Heart right ventricle (tissue), 16 donors: Measurements from ENCODE around the gene SH3TC2. TPM values are rescaled to one million over a fixed set of nuclear protein-coding genes. Genes with fewer than 3 reads are reported as not detected.

Source experiments
- ATAC-seq, 8 donors: fragments of 200-7000 bp; cut with Tn5 transposase; one replicate each; pipeline ENCODE4 v1.9.1; 2020; ENCODE audit warnings: mild to moderate bottlenecking in 8 of 8, moderate library complexity in 8 of 8, moderate number of reproducible peaks in 1 of 8
- DNase-seq, 2 donors: peaks; one replicate each; pipeline ENCODE4 v3.0.0-alpha.2; 2020
- H3K27ac ChIP-seq, 10 donors: fragments of 200-600 bp; sonication (generic) in 2 of 10; one replicate each; pipeline versions ENCODE4 v1.5.0 to v1.8.0; 2020 to 2022; ENCODE audit warnings: mild to moderate bottlenecking in 3 of 10
- H3K27me3 ChIP-seq, 7 donors: fragments of 200-600 bp; one replicate each; pipeline ENCODE4 v1.8.0; 2021 to 2022; ENCODE audit warnings: mild to moderate bottlenecking in 2 of 7
- H3K36me3 ChIP-seq, 9 donors: fragments of 200-600 bp; sonication (generic) in 1 of 9; one replicate each; pipeline versions ENCODE4 v1.5.0 to v1.8.0; 2020 to 2022; ENCODE audit warnings: mild to moderate bottlenecking in 2 of 9
- H3K4me1 ChIP-seq, 9 donors: fragments of 200-600 bp; sonication (generic) in 1 of 9; one replicate each; pipeline versions ENCODE4 v1.5.0 to v1.8.0; 2020 to 2022; ENCODE audit warnings: mild to moderate bottlenecking in 4 of 9
- H3K4me3 ChIP-seq, 10 donors: fragments of 200-600 bp; sonication (generic) in 2 of 10; one replicate each; pipeline versions ENCODE4 v1.5.0 to v1.8.0; 2020 to 2022; ENCODE audit warnings: mild to moderate bottlenecking in 7 of 10, moderate library complexity in 2 of 10
- H3K9me3 ChIP-seq, 11 donors: fragments of 200-600 bp in 10 of 11; sonication (generic) in 2 of 11; one replicate each; pipeline versions ENCODE4 v1.5.0 to v1.8.0; 2013 to 2022; ENCODE audit warnings: mild to moderate bottlenecking in 2 of 11, control low read depth in 1 of 11, moderate library complexity in 1 of 11
- CTCF ChIP-seq, 9 donors: fragments of 200-600 bp; sonication (generic) in 2 of 9; IDR thresholded peaks; one replicate each; pipeline versions ENCODE4 v1.5.0 to v1.8.0; 2021 to 2022; ENCODE audit warnings: antibody characterized with exemption in 9 of 9, mild to moderate bottlenecking in 5 of 9, moderate library complexity in 1 of 9
- WGBS, 2 donors: extraction: QIAGEN DNeasy Blood & Tissue Kit; methylation state at CpG; one replicate each; pipeline ENCODE4 v1.1.7; 2013; ENCODE audit warnings: inconsistent platforms in 1 of 2; 5-methylcytosine and 5-hydroxymethylcytosine counted together
- intact Hi-C, 10 donors: fragments of 100-400 bp; cut with DNase I; formaldehyde crosslinking; loops; one replicate each; pipeline versions ENCODE4 v1.11.1 to v1.14.2; 2022
- polyA plus RNA-seq, 2 donors: library from polyadenylated mRNA; stranded (reverse); fragments of 200-250 nt; gene quantifications; one replicate each; pipeline ENCODE4 v1.2.3, GENCODE V29; 2013
- total RNA-seq, 10 donors: library from RNA; stranded (reverse); fragmentation: NEBNext Ultra II Directional in 3 of 10; extraction: Animal tissue kit (Norgen Biotek cat#: 25700) in 3 of 10; gene quantifications; one replicate each; pipeline versions ENCODE4 v1.2.1 to v1.2.4, GENCODE V29; 2021 to 2023
- donor health status: Arrhythmogenic right ventricular cardiomyopathy.
- donor health status: ischemic (EF 13 %, LVEDD 7.1; RV severe dilation, severe dysfunction).
- donor health status: healthy with polysubstance abuse.
- donor health status: DM: no; HTN: yes; CAD: no.
- donor health status: DM: no; HTN: no; CAD: no.
- donor health status: ischemic (EF 25% LVEDD 6.9; RV normal size, moderate dysfunction).
- donor health status: ischemic (EF 25% LVEDD 5.7; RV mildly dilated, moderate dysfunction).
- donor health status: healthy.
- donor health status: DM: yes; HTN: yes; CAD: no.
- donor health status: Ischemic cardiomyopathy.
- donor health status: ischemic (EF 35%, LVEDD 5.7; RV mildly dilated, moderate dysfunction).
- donor health status: nonischemic (EF 11% LVEDD 7.7; RV severe dilation, severe dysfunction).
- donor health status: DM: yes; HTN: yes; CAD: no.
- donor health status: PGD.
- donor health status: ischemic (EF 29% LVEDD 5.4; RV normal size, mild dysfunction).
- donor health status: nonischemic (EF 23%, LVEDD 6.1; RV moderate dilation, normal function).

The SH3TC2 gene
- total and polyA plus RNA-seq, 12 donors: 0.91 to 13.1 (median 6.9) TPM

GRCh38 chr5:148968311-148968710 lies 94.6 kb downstream of the SH3TC2 start:
- H3K4me3 ChIP-seq: no peak overlapping the region
- TF ChIP-seq CTCF (IDR thresholded peaks at IDR 0.05): no peak
- DNase-seq (no peak), ATAC-seq (no peak)
- H3K27ac ChIP-seq: peak overlapping the region in 1 of 10 donors; percentile 21
- intact Hi-C loops: loop anchor here in 1 of 10 donors (10.0 kb wide), 1 partner anchor 144 kb away; the partner anchor contains the start of gene ADRB2
- no peaks in the 10 kb centered on the region for H3K36me3 ChIP-seq
- H3K4me1 ChIP-seq: peaks cover 3 to 68% (median 26%) of the 10 kb centered on the region in 9 donors
- H3K27me3 ChIP-seq: no peaks in the 10 kb centered on the region
- H3K9me3 ChIP-seq: no peaks in the 10 kb centered on the region
- WGBS, 2 donors: 83% methylated on average over 2 of the region's 2 CpGs

- no peak for DNase-seq
- H3K9me3 ChIP-seq: no peaks in the 10 kb centered on the region
- H3K36me3 ChIP-seq: no peaks in the 10 kb centered on the region
- ATAC-seq: peak in 1 of 8 donors; percentile 22
- TF ChIP-seq CTCF (IDR thresholded peaks at IDR 0.05): peak in 1 of 9 donors; percentile 12
- WGBS, 2 donors: 66 to 75% methylated on average over 4 of the region's 4 CpGs
- peak overlapping the region in 2 of 10 donors; percentile 13 to 21 for H3K27ac ChIP-seq
- intact Hi-C loops: loop anchor here in 1 of 10 donors (10.0 kb wide), 1 partner anchor 143 kb away; the partner anchor contains the start of gene ADRB2
- no peak overlapping the region for H3K4me3 ChIP-seq
- peaks cover 3 to 62% (median 22%) of the 10 kb centered on the region in 9 donors for H3K4me1 ChIP-seq
- no peaks in the 10 kb centered on the region for H3K27me3 ChIP-seq
Measured at GRCh38 chr5:148967783-148968182, 95.1 kb downstream of the SH3TC2 start.

GRCh38 chr5:148966938-148967337 lies 95.9 kb downstream of the SH3TC2 start:
- Histone ChIP-seq H3K9me3 (no peaks in the 10 kb centered on the region), H3K36me3 (no peaks in the 10 kb centered on the region), H3K27ac (no peak overlapping the region), H3K4me3 (no peak overlapping the region), H3K4me1 (peaks cover 3 to 57% (median 15%) of the 10 kb centered on the region in 9 donors), H3K27me3 (no peaks in the 10 kb centered on the region)
- TF ChIP-seq CTCF (IDR thresholded peaks at IDR 0.05): no peak
- WGBS, 2 donors: 94 to 95% methylated on average over 2 of the region's 2 CpGs
- intact Hi-C loops: loop anchor here in 1 of 10 donors (10.0 kb wide), 1 partner anchor 142 kb away; the partner anchor contains the start of gene ADRB2
- DNase-seq (no peak), ATAC-seq (no peak)

- Histone ChIP-seq H3K36me3 (no peaks in the 10 kb centered on the region), H3K27ac (peak overlapping the region in 9 of 10 donors; percentile 31 to 82 (median 55)), H3K27me3 (no peaks in the 10 kb centered on the region), H3K4me1 (peaks cover 3 to 58% (median 15%) of the 10 kb centered on the region in 9 donors), H3K4me3 (no peak overlapping the region), H3K9me3 (no peaks in the 10 kb centered on the region)
- no peak for TF ChIP-seq CTCF (IDR thresholded peaks at IDR 0.05)
- ATAC-seq (peak in 4 of 8 donors; percentile 30 to 58 (median 43)), DNase-seq (no peak)
- intact Hi-C loops: loop anchor here in 1 of 10 donors (10.0 kb wide), 1 partner anchor 142 kb away; the partner anchor contains the start of gene ADRB2
- WGBS, 2 donors: 43 to 72% methylated on average over 4 of the region's 4 CpGs
Measured at GRCh38 chr5:148966348-148966747, 96.5 kb downstream of the SH3TC2 start.
